ENCODE measurements around the gene CLPTM1L. TPM values are rescaled to one million over a fixed set of nuclear protein-coding genes. Genes with fewer than 3 reads are reported as not detected.

The CLPTM1L gene
- total RNA-seq, 1 donor = 108 TPM

DNA sequence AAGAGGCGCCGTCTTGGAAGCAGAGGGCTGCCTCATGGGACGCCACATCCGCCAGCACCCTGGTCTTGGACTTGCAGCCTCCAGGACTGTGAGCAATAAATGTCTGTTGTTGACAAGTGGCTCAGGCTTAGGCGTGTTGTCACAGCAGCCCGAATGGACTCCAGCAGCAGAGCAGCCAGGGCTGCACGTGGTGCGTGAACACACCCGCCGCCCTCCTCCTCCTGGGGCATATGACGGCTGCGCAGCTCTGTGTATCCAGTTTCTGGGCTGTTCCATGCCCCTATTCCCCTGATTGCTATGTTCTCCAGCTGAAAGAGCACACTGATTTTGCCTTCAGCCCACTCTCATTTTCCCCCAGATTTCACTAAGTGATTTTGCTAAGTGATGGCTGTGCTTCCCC lies 36.0 kb upstream of the CLPTM1L start:
- TF ChIP-seq CTCF (IDR thresholded peaks at IDR 0.05; ENCODE audit: insufficient read depth, low read length) = no peak
- DNase-seq (ENCODE audit: low read depth) = no peak
- H3K4me3 ChIP-seq (ENCODE audit: low read depth, low read length) = no peak overlapping the region

DNA sequence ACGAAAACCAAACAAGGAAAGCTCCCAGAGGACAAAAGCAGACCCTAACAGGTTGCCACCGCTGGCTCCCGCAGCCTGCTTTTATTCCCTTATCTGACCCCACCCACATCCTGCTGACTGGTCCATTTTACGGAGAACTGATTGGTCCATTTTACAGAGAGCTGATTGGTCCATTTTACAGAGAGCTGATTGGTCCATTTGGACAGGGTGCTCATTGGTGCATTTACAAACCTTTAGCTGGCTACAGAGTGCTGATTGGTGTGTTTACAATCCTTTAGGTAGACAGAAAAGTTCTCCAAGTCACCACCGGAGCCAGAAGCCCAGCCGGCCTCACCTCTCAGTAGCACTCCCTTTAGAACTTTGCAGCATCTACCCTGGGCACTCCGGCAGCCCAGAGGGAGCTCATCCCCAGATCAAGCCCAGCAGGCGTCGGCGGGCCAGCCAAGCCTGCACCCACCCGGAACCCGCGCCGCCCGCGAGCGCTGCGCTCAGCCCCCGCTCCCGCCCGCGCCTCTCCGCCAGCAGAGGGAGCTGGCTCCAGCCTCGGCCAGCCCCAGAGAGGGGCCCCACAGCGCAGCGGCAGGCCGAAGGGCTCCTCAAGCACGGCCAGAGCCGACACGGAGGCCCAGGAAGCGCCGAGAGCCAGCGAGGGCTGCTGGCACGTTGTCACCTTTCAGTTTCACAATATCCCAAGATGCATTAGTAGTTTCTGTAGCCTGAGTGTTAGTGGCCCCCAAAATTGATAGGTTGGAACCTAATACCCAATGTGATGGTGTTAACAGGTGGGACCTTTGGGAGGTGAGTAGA lies 35.3 kb upstream of the CLPTM1L start:
- peak; percentile 46 for TF ChIP-seq CTCF (IDR thresholded peaks at IDR 0.05; ENCODE audit: insufficient read depth, low read length)
- DNase-seq (ENCODE audit: low read depth) = peak; percentile 33
- H3K4me3 ChIP-seq (ENCODE audit: low read depth, low read length) = no peak overlapping the region

GRCh38 chr5:1378866-1379659 lies 34.2 kb upstream of the CLPTM1L start:
- DNase-seq (ENCODE audit: low read depth) = no peak
- no peak for TF ChIP-seq CTCF (IDR thresholded peaks at IDR 0.05; ENCODE audit: insufficient read depth, low read length)
- no peak overlapping the region for H3K4me3 ChIP-seq (ENCODE audit: low read depth, low read length)

DNA sequence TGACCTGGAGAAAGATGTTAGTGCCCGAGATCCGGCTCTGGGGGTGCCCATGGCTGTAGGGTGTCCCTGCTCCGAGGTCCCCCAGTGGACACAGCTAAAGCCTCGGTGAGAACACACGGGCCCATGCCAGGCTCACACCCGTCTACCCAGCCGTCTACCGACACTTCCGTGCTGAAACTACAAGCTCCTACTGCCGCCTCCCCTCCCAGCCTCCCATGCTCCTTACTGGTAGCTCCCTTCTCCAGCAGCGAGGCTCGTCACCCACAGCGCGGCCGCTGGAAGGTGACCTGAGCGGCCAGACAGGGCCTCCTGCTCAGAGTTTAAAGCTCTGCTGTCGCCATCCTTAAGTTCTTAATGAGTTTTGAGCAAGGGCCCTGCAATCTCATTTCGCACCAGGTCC lies 33.2 kb upstream of the CLPTM1L start:
- no peak for DNase-seq (ENCODE audit: low read depth)
- no peak overlapping the region for H3K4me3 ChIP-seq (ENCODE audit: low read depth, low read length)
- no peak for TF ChIP-seq CTCF (IDR thresholded peaks at IDR 0.05; ENCODE audit: insufficient read depth, low read length)

DNA sequence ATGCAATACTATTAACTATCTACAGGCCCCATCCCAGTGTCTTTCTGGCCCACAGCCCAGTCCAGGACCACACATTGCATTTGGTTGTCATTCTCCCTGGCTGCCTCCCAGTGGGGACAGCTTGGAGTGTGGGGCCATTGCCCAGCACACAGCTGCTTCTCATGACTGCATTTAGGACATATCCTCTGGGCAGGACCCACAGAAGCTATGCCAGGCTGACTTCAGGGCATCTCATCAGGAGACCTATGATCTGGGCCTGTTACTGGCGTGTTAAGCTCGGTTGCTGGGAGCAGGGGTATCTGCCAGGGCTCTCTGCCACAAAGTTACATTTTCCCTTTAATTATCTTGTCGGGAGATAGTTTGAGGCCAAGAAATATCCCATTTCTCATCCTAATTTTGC lies 32.1 kb upstream of the CLPTM1L start:
- TF ChIP-seq CTCF (IDR thresholded peaks at IDR 0.05; ENCODE audit: insufficient read depth, low read length) = no peak

GRCh38 chr5:1375871-1376810 lies 31.2 kb upstream of the CLPTM1L start:
- no peak for DNase-seq (ENCODE audit: low read depth)
- no peak overlapping the region for H3K4me3 ChIP-seq (ENCODE audit: low read depth, low read length)
- no peak for TF ChIP-seq CTCF (IDR thresholded peaks at IDR 0.05; ENCODE audit: insufficient read depth, low read length)

More for the DNA sequence above, 32.1 kb upstream of the CLPTM1L start:
- no peak for DNase-seq (ENCODE audit: low read depth)
- no peak overlapping the region for H3K4me3 ChIP-seq (ENCODE audit: low read depth, low read length)
